ENCODE results near the gene HNRNPA3.

DNA sequence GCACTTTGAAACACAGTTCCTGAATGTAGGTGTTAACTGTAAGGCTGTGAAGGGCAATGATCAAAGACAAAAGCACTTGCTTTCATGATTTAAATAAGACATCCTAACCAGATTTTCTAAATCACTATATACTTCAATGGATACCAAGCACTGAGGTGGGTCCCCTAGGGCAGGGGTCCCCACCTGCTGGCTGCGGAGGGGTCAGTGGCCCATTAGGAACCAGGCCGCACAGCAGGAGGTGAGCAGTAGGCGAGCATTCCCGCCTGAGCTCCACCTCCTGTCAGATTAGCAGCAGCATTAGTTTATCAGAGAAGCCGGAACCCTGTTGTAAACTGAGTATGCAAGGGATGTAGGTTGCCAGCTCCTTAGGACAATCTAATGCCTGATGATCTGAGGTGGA is 44.9 kb downstream of the HNRNPA3 start:
- TF ChIP-seq MYC (IDR thresholded peaks at IDR 0.05; ENCODE audit: low read depth, low read length) (no peak), POLR2AphosphoS5 (IDR thresholded peaks at IDR 0.05; ENCODE audit: insufficient read depth, low read depth, low read length) (no peak), JUN (IDR thresholded peaks at IDR 0.05; ENCODE audit: borderline replicate concordance, insufficient read depth, insufficient read length, low read depth) (no peak), POLR2A (IDR thresholded peaks at IDR 0.05; ENCODE audit: low read depth, low read length) (no peak)
- TF ChIP-seq, protein P1, sequence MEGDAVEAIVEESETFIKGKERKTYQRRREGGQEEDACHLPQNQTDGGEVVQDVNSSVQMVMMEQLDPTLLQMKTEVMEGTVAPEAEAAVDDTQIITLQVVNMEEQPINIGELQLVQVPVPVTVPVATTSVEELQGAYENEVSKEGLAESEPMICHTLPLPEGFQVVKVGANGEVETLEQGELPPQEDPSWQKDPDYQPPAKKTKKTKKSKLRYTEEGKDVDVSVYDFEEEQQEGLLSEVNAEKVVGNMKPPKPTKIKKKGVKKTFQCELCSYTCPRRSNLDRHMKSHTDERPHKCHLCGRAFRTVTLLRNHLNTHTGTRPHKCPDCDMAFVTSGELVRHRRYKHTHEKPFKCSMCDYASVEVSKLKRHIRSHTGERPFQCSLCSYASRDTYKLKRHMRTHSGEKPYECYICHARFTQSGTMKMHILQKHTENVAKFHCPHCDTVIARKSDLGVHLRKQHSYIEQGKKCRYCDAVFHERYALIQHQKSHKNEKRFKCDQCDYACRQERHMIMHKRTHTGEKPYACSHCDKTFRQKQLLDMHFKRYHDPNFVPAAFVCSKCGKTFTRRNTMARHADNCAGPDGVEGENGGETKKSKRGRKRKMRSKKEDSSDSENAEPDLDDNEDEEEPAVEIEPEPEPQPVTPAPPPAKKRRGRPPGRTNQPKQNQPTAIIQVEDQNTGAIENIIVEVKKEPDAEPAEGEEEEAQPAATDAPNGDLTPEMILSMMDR (IDR thresholded peaks at IDR 0.05; ENCODE audit: extremely low read depth in 1 of 2, insufficient read depth in 1 of 2, low read depth in 1 of 2, low read length in 2 of 2), result no peak
- TF ChIP-seq, protein P2, sequence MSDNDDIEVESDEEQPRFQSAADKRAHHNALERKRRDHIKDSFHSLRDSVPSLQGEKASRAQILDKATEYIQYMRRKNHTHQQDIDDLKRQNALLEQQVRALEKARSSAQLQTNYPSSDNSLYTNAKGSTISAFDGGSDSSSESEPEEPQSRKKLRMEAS (IDR thresholded peaks at IDR 0.05; ENCODE audit: insufficient read depth, insufficient read length), result no peak

Data from endothelial cell of umbilical vein (primary cell).